ENCODE results near the gene RCBTB2.
"Not testable (repeated sequence)": the region's sequence is repeated elsewhere in the genome, so short reads cannot be mapped to it uniquely, and the experiment has no call there.

RCBTB2 gene

GRCh38 chr13:48493066-48493765, 39.7 kb downstream of the RCBTB2 start:
- no peak for DNase-seq (ENCODE audit: low spot score)

DNA sequence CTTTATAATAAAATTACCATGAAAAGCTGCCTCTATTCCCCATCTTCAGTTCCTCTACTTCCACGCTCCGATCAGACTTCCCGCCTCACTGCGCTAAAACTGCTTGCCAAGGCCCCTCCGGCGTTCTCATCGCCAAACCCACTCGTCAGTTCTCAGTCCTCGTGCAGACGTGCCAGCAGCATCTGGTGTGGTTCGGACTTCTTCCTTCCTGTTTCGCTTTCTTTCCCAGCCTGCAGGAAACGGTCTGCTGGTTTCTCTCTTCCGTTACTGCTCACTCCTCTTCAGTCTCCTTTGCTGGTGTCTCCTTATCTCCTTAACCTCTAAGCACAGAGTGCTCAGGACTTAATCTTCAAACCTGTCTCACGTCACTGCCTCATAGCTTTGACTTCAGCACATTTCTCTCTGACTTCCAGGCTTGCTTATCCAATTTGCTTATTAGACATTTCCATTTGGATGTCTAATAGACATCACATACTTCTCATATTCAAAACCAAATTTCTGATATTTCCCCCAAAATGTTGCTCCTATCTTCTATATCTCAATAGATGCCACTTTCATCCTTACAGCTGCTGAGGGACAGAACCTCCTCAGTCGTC, 40.3 kb downstream of the RCBTB2 start:
- no peak for DNase-seq (ENCODE audit: low spot score)

- no peak for DNase-seq (ENCODE audit: low spot score)
Measured at GRCh38 chr13:48492096-48492440, 40.8 kb downstream of the RCBTB2 start.

DNA sequence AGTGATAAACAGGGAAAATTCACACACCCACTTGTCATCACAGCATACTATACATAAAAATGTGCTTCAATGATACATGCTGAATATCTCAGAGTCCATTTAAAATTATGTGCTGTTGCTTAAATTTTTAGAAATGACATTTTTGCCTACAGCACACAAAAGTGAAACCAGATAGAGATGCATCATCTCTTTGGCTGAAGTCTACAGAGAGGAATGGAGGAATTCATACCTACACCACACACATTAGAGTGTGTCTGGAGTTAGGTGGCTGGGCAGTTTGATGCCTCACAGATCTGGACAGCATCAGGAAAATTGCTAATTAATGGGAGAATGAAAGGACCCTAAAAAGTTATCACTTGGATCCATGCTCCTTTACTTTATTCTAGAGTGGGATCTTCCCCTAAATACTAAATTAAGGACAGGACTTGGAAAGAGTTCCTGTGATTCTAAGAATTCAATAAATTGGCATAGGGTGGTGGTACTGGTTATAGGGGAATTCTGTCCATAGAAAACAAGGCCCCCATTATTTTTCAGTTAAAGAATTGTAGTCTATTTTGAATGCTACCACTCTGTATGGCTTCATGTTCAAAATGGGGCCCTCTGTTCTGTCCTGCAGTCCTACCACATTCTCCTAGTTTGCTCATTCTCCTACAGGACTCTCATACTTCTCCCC, 41.3 kb downstream of the RCBTB2 start:
- DNase-seq (ENCODE audit: low spot score): no peak

GRCh38 chr13:48490241-48490640, 42.6 kb downstream of the RCBTB2 start:
- DNase-seq (ENCODE audit: low spot score): no peak

DNA sequence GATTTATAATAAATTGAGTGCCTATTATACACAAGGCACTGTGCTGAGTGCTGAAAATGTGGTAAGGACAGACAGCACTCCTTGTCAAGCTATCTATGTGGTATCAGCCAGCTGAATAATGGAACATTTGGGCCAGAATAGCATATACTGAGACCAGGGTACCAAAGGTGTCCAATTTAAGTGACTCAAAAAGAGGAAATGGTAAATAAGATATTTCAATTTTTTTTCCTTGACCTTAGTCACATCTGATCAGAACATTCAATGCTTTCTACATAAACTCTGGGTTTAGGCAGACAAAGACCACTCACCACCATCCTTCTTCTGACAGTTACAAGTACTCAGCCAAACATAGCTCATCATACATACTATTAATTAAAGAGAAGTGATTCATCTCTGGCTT, 43.2 kb downstream of the RCBTB2 start:
- no peak for DNase-seq (ENCODE audit: low spot score)

GRCh38 chr13:48488995-48489394, 43.9 kb downstream of the RCBTB2 start:
- no peak for DNase-seq (ENCODE audit: low spot score)

- DNase-seq (ENCODE audit: low spot score): no peak
Measured at GRCh38 chr13:48487968-48488367, 44.9 kb downstream of the RCBTB2 start.

GRCh38 chr13:48486836-48487235, 46.0 kb downstream of the RCBTB2 start:
- no peak for DNase-seq (ENCODE audit: low spot score)

DNA sequence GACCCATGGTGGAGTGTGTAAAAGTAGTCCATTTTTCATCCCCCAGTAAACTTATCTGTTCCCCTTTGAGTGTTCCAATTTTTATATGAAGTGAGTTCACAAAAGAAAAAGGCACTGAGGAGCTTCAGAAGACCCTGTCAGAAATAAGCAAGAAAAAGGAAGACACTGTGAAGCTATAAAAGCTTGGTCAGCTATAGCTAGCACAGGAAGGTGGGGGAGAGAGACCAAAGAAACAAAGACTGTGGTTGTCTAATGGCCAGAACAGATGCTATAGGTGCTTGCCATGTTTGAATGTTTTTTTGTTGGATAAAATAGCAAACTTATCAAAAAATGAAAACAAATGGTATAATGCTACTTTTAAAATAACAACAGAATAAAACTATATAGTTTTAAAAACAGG, 46.5 kb downstream of the RCBTB2 start:
- no peak for DNase-seq (ENCODE audit: low spot score)

DNA sequence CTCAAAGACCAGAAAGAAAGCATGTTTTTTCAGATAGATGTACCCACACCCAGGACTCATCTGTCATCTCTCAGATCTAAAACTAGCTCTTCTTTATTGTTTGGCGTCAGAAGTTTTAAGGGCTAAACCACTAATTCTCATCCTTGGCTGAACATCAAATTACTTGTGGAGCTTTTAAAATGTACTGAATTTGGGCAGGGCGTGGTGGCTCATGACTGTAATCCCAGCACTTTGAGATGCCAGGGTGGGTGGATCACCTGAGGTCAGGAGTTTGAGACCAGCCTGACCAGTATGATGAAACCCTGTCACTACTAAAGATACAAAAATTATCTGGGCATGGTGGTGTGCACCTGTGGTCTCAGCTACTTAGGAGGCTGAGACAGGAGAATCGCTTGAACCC, 47.4 kb downstream of the RCBTB2 start:
- DNase-seq (ENCODE audit: low spot score): no peak

- no peak for DNase-seq (ENCODE audit: low spot score)
Measured at GRCh38 chr13:48483575-48483974, 49.3 kb downstream of the RCBTB2 start.

- no peak for DNase-seq (ENCODE audit: low spot score)
Measured at GRCh38 chr13:48478391-48478790, 54.5 kb downstream of the RCBTB2 start.

DNA sequence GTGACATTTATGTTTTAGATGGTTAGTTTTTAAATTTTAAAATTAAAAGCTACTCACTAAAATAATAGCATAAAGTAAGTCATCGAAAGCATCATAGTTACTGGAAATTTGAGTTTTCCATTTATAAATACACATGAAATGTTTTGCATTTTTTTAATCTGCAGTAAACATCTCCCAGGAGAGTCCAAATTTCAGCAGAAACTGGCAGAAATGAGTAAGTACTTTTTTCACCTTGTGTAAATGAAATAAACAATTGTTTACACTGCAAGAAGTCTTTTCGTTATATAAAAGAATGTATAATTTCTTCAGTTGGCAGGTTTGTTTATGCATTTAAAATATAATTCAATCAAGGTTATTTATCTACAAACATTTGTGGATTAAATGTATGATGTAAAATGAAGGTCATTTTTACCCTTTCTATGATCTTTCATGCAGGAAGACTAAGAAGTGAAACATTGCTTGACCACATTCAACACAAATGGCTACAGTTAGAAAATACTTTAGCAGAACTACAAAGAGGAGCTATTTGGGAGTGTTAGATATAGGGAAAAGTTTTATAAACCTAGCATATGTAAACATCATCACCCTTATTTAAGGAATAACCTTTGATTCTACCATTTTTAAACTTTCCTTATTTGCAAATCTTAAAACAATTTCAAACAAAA, 55.6 kb downstream of the RCBTB2 start:
- no peak for DNase-seq (ENCODE audit: low spot score)

DNA sequence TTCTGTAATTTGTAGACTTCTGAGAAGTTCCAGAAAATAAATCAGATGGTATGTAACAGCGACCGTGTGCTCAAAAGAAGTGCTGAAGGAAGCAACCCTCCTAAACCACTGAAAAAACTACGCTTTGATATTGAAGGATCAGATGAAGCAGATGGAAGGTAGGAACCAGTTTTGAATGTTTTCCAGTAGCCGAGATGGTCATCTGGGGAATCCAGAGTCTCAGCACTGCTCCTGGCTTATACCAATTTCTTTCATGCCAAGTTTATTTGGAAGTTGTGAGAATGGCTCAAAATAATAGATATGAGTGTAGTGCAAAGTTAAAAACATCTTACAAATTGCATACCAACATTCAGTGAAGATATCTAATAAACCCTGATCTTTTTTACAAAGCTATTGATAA, 56.2 kb downstream of the RCBTB2 start:
- DNase-seq (ENCODE audit: low spot score): no peak

DNA sequence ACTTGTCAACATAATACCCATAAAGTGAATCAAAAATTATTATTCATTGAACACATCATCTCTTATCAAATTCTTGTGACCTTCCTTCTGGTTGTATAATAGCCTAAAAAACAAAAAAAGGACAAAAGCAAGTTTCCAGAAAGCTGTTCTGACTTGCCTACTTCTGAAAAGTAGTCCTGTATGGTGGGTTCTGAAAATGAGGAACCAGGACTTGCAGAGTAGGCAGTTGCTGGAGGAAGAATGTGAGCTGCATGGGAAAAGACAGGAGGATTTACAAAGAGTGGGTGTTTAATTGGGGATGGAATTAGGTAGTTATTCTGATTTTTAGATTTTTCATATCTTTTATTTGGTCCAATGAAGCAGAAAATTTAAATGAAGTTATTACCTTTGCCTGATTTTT, 56.7 kb downstream of the RCBTB2 start:
- no peak for DNase-seq (ENCODE audit: low spot score)

- no peak for DNase-seq (ENCODE audit: low spot score)
Measured at GRCh38 chr13:48475230-48475629, 57.6 kb downstream of the RCBTB2 start.

DNA sequence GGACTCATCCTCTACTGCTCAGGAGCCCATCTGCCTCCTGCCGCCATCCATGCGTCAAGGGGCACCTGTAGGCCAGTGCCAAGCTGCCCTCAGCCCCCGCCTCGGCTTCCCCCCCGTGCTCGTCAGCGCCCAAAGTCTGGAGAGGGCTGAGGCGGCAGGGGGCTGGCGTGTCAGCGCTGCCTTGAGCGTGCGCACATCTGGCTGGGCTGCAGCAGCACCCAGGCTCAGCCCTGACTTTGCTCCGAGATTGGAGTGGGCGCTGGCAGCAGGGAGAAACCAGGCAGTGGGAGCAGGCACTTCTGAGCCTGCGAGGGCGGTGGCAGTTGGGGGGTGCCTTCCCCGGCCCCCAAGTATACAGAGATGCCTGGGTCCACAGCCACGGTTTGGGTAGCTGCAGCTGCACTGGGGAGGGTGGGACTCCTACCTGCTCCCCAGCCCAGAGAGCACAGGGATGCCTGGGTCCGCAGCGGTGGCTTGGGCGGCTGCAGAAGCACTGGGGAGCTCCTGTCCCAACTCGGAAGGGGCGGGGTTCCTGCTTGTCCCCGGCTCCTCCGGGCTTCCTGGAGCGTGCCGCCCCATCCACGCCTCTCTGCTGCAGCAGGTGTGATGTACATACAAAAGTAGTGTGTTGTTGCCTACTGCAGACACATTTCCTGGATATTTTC, 75.2 kb downstream of the RCBTB2 start:
- no peak for DNase-seq (ENCODE audit: low spot score)

DNA sequence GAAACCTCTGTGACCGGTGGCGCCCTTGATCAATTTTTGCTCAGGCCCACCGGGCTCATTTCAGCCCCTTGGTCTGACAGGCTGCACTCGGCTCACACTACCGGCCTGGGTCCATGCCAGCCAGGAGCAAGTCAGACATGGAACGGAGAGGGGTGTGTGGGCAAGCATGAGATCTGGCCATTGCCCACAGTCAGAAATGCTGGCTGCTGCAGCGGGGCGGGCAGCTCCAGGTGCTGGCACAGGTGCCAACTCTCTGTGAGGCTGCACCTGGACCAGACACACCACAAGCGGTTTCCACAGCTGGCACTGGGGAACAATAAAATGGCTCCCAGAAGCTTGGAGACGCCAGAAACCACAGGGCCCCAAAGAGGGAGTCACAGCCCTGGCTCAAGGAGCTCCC, 76.3 kb downstream of the RCBTB2 start:
- DNase-seq (ENCODE audit: low spot score): no peak

DNA sequence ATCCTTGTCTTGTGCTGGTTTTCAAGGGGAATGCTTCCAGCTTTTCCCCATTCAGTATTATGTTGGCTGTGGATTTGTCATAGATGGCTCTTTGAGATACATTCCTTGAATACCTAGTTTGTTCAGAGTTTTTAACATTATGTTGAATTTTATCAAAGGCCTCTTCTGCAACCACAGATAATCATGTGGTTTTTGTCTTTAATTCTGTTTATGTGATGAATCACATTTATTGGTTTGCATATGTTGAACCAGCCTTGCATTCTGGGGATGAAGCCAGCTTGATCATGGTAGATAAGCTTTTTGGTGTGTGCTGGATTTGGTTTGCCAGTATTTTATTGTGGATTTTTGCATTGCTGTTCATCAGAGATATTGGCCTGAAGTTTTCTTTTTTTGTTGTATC, 81.7 kb downstream of the RCBTB2 start:
- DNase-seq (ENCODE audit: low spot score): not testable (repeated sequence)

DNA sequence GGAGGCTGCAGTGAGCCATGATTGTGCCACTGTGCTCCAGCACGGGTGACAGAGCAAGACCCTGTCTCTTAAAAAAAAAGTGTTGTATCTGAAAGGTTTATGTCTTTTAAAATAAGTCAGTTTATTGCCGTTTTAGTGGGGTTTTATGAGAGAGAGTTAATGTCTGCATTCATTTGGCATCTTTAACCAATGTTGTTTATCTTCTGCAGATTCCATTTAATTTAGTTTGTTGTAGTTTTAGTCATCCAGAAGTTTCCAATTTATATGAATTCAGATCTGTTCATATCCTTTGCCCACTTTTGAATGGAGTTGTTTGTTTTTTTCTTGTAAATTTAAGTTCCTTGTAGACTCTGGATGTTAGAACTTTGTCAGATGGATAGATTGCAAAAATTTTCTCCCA, 83.2 kb downstream of the RCBTB2 start:
- no peak for DNase-seq (ENCODE audit: low spot score)

GRCh38 chr13:48448959-48449614, 83.8 kb downstream of the RCBTB2 start:
- DNase-seq (ENCODE audit: low spot score): no peak
